ENCODE measurements around the gene HUS1.

Gene HUS1

DNA sequence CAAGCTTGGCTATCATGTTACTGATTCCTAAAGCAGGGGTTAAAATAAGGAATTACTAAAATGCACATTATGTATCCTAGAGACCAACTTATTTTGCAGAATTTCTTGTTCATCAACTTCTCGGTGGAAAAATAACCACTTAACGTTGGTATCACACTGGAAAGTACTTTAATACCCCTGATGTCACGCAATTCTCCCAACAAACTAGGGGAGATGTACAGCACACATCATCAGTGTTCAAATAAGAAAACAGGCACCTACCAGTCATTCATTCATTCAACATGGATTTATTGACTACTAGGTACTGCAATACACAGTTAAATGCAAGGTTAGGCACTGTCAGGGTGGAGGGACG, 648 bp downstream of the HUS1 start:
- FAIRE-seq = no peak

- FAIRE-seq = no peak
Measured at GRCh38 chr7:47973739-47974138, 5.7 kb downstream of the HUS1 start.

- no peak for FAIRE-seq
Measured at GRCh38 chr7:47970761-47971160, 8.7 kb downstream of the HUS1 start.

DNA sequence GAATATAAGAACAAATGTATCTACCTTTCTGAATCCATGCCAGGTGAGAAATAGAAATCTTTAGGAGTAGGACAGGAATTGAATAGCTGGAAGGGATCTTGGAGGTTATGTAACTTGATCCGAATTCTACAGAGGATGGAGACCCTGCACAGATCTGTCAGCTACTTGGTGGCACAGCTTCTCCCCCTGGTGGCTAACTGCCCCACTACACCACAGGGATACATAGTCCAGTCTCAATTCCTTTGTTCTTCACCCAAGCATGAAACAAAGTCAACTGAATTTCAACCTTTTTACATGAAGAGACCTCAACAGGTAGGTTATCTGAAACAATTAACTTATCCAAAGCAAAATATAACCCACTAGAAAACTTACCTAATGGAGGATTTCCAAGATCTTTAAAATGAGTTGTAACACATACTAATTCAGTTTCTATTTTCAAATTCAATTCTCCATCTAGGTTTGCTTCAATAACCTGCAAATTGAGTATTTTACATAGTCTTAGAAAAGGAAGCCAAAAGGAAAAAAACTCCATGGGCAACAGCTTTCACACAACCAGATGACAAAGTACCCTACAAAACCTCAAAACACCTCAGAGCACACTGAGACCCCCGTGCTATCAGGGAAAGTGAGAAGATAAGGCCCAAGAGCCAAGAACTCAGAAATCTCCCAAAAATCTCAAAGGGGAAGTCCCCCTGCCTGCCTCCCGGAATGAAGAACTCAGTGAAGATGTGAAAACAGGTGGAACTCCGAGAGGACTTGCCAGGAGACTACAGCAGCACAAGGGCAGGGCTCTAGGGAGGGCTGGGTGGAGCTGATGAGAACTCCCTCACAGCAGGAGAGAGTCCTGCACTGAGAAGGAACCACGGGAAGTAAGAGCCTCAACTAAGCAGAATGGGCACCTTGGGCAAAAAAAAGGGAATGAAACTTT, 10.3 kb downstream of the HUS1 start:
- FAIRE-seq = no peak

GRCh38 chr7:47967708-47968107, 11.7 kb downstream of the HUS1 start:
- no peak for FAIRE-seq

DNA sequence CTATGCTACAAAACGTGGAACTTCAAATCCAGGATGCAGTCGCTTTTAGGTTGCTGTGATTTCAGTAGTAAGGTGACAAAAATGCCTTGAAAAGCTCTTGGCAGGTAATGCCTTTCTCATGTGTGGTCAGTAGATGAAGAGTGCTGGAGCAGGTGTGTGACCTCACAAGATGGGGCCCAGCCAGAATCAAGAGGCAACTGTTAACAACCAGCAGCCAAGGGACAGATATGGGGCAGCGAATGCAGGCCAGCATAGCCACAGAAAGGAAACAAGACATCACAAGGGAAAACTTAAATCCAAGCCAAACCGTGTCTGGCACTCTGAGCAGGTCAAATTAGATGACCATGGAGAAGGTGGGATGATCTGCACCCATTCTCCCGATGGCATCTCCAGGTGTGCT, 12.3 kb downstream of the HUS1 start:
- FAIRE-seq = no peak

GRCh38 chr7:47965456-47965855, 14.0 kb downstream of the HUS1 start:
- FAIRE-seq = no peak

GRCh38 chr7:47962262-47962661, 17.2 kb downstream of the HUS1 start:
- no peak for FAIRE-seq

DNA sequence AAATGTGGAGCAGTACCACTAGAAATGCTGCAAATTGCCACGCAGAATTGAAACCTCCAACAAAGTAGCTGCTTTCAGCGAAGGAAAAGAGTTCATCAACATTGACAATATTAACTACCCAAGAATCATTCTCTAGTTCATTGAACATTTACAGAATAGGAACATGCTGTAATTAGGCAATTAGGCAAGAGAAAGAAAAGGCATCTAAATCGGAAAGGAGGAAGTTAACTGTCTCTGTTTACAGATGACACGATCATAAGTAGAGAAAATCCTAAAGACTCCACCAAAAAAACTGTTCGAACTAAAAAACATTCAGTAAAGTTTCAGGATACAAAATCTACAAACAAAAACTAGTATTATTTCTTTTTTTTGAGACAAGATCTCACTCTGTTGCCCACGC, 22.3 kb downstream of the HUS1 start:
- FAIRE-seq = no peak

- no peak for FAIRE-seq
Measured at GRCh38 chr7:47956220-47956619, 23.2 kb downstream of the HUS1 start.

- no peak for FAIRE-seq
Measured at GRCh38 chr7:47954231-47954911, 25.0 kb downstream of the HUS1 start.

DNA sequence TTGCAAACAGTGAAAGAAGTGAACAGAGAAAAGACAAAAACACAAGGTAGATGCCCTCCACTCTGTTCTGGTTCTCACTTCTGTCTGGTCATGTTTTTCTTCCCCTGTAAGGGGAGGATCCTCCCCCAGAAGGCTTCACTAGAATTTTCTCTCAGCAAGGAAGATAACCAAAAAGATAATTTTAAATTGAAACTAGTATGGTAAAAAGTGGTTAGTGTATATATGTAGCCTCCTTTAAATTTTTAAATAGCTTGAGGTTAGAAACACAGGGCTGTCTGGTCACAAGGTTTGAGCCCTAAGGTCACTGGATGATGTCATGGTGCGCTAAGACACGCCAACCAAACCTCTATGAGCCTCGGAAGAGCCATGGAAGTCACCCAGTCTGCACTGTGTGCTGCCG, 25.6 kb downstream of the HUS1 start:
- FAIRE-seq = no peak

GRCh38 chr7:47952224-47952623, 27.2 kb downstream of the HUS1 start:
- FAIRE-seq = no peak

DNA sequence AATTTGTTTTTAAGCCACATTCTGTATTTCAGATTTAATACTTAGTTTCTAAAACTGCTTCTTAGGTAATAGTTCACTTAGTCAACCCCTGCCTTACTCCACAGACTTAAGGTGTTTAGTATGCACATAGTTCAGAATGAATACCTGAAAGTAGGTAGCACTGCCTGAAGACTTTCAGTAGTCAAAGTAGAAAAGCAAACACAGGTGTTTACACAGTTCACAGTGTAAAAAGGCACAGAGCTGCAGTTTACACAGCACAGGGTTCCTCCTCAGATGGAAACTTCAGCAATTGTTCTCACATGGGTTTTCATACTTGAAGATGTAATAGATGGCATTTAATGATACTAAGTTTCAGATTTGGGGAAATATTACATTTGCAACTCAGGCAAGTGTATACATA, 28.0 kb downstream of the HUS1 start:
- no peak for FAIRE-seq

GRCh38 chr7:47950714-47951113, 28.7 kb downstream of the HUS1 start:
- no peak for FAIRE-seq

- FAIRE-seq = no peak
Measured at GRCh38 chr7:47949703-47950102, 29.7 kb downstream of the HUS1 start.

GRCh38 chr7:47948141-47948790, 31.1 kb downstream of the HUS1 start, which contains the start of gene PKD1L1:
PKD1L1 (minus strand) TSS chr7:47948466; CDS start chr7:47948440, 26 bp downstream.
- FAIRE-seq = no peak

DNA sequence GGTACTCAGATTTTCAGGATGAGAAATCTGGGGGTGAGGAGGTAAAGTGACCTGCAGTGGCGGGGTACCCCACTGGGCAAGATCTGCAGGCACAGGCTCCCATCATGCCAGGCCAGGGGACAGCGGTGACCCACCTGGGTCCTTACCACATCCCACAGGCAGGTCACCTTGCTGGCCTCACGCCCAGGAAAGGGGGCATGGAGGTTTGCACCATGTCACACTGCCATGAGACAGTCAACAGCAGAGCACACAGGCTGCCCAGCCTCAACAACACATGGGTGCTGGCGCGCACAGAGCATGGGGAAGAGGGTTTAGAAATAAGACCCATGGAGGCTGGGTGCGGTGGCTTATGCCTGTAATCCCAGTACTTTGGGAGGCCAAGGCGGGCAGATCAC, 32.1 kb downstream of the HUS1 start:
- no peak for FAIRE-seq

GRCh38 chr7:47946581-47947354, 32.6 kb downstream of the HUS1 start:
- no peak for FAIRE-seq

- peak; percentile 77 for FAIRE-seq
Measured at GRCh38 chr7:47945261-47946015, 34.0 kb downstream of the HUS1 start.

DNA sequence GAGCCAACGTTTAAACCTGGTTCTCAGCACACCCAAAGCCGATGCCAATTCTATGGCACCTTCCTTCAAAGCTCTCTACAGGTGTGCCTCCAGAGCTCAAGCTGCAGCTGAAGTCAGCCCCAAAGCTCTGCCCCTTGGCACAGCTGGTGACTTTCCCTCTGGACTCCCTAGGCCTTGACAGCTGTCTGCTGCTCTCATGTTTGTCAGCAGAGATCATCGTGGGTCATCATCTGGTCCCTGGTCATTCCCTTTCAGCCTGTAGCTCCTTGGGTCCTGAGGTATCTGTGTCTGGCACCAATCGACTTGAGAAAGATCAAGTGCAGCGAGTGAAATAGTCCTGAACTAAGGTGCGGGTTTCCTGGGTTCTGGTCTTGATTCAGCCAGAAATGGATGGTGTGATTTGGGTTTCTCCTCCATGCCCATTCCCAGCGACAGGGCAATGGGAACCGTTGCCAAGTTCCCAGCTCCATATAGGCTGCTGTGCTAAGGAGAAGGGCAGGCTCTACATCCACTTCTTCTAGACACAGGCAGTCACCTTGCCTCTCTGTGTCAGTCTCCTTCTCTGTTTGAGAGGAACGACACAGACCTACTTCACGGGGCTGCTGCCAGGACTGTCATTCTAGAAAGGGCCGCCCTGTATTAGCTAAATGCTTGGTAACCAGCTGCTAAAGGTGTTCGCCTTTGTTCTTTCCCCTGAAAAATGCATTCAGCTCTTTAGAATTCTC, 34.7 kb downstream of the HUS1 start:
- FAIRE-seq = no peak

All from A204.1 (cell line).